Activated T-cell treated with anti-CD3 and anti-CD28 coated beads for 4 hours (primary cell): ENCODE data around the gene PTGES2.

Source experiments
- DNase-seq: peaks from one replicate; pipeline ENCODE4 v3.0.0-alpha.2; 2020

The PTGES2 gene

DNA sequence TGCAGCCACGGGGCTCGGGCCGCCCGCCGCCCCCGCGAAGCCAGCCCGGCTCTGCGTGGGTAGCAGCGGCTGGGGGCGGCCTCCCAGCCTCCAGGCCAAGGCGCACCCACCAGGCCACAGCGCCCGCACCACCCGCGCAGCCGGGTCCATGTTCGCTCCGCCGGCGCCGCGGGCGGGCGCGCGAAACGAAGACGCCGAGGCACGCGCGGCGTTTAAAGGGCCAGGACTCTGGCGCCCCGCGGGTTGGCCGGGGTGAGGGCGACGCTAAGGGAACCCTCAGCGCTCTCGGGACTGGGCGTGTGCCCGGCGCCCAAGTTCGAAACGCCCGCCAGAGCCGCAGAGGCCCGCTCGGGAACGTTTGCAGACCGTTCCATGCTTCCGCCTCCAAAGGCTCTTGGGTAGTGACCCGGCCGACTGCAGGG lies at the start of gene PTGES2:
Gene PTGES2, minus strand, starts transcription at position 162 of the 422 bp plus-strand sequence. Its CDS starts 12 bp downstream, at position 150.
- peak; percentile 71 for DNase-seq

DNA sequence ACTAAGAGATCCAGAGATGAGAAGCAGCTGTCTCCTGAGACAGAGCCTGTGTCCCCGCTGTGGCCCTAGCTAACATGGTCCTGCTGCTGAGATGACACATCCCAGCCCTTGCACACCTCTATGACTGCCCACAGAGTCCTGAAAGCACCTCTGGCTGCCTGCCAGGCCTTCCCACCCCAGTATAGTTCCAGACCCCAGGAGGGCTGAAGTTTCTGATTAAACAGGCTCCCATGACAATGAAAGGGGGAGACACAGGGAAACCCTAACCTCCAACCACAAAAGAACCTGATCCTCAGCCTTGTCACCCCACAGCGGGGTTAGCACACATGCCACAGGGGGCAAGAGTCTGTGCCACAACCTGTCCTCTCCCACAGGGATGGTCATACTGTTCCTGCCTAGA lies 48.2 kb upstream of the PTGES2 start:
- DNase-seq: no peak

DNA sequence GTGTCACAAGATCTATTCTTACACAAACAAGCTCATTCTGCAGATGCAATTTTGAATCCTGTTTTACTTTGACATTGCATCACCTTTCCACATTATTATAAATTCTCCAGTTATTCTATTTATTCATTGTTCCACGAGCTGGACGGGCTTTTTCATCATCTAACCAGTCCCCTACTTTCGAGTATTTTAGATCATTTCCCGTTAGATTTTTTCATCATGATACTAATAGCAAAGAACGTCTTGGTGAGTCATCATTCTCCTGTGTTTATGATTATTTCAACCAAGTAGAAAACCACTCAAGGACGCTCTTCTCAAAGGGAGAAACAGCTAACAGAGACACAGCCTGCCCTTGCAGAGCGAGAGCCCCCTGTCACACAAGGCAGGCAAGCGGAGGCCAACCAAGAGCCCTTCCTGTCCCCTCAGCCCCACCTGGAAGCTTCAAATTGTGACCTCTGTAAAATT lies 47.6 kb upstream of the PTGES2 start:
- no peak for DNase-seq

DNA sequence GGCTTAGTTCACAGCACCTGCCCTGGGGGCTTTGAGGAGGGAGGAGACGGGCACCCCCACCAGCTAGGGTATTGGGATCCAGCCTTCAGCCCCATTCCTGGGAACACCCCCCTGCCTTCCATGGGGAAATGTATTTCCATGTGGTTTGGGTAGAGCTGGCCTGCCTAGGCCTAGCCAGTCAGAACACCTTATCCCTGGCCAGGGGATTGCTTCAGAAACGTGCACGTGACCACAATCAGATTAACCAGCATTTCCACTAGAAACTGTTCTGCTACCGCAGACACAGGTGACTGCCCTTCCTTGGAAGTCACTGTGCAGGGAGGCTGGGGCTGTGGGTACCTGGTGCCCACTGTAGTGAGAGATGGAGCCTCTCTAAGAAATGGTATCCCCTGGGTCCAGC lies 46.5 kb upstream of the PTGES2 start:
- no peak for DNase-seq

DNA sequence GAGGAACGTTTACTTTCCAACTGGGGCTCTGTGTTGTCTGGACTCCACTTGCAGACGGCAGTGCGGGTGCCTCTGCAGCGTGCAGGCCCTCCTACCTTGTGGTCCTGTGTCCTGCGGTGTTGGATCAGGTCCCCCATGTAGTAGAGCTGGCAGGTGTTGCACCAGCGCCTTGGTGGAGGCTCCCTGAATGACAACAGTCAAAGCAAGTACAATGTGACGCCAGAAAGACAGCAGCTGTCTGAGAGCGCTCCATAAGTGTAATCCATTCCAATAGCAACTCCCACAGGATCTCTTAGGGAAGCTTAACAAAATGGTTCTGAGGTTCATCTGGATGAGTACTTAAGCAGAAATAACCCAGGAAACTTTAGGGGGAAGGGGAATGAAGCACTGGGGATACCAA lies 42.4 kb upstream of the PTGES2 start:
- DNase-seq: no peak

DNA sequence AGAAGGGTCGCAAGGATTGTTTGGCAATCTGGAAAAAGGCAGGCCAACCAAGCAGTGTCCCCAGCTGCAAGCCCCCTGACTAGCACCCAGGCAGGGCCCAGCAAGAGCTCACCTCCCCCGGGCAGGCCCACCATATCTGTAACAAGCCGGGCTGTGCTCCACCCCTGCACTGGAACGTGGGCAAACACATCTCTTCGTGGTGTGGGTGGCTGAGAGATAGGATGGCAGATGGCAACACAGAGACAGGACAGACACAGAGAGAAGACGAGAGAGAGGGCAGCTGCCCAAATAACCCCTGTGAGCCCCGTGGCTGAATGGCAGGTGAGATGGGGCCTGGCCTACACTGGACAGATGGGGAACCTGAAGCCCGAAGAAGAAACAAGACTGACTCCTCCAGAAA lies 42.0 kb upstream of the PTGES2 start:
- DNase-seq: no peak

DNA sequence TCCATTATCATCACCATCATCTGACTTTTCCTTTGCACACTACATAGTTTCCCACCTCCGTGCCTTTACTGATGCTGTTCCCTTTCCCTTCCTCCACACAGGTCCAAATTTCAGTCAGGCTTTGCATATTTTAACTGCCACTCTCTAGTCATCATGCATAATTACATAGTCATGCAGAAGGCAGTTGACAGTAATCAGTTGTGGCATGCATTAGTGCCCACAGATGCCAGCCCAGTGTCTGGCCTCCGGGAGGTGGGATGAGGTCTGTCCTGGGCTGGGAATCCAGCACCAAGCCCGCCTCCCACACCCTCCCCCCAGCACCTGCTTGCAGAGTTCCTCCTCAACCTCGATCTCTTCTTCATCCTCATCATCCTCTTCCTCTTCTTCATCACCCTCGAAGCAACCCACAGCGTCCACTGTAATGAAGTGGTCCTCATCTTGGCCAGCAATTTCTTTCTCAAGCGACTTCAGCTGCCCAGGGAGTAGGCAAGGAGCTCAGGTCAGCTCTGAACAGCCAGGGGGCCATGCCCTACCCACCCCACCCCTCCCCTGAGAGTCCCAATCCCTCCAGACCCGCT lies 41.3 kb upstream of the PTGES2 start:
- no peak for DNase-seq

DNA sequence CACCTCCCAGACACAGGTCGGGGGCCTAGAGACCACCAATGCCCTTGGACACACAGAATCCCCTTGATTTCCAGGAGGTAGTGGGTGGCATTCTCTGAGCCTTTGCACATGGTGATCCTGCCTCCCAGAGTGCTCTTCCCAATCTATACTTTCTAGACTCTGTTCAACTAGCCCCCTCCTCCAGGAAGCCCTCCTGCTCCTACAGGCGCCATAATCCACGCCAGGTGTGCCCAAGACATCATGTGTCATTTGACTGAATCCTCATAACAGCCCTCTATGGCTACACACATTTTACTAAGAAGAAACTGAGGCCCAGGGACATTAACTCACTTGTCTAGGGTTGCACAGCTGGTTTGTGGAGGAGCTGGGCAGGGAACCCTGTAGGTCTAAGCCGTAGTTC lies 39.7 kb upstream of the PTGES2 start:
- no peak for DNase-seq

DNA sequence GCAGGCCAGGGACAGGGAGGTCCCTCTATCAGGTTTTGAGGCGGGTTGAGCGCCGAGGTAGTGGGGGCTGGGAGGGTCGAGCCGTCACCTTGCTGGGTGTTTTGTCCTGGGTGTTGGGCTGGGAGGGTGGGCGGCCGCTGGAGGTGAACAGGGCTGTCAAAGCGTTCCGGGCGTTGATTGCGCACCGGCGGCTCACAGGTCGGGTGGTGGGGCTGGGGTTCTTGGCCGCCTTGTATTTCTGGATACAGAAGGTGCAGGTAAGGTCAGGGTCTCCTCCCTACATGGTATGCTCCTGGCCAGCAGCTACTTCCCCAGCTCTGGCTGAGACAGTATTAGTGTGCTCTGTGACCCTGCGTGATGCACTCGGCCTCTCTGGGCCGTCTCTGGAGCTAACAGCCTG lies 38.6 kb upstream of the PTGES2 start:
- DNase-seq: no peak

DNA sequence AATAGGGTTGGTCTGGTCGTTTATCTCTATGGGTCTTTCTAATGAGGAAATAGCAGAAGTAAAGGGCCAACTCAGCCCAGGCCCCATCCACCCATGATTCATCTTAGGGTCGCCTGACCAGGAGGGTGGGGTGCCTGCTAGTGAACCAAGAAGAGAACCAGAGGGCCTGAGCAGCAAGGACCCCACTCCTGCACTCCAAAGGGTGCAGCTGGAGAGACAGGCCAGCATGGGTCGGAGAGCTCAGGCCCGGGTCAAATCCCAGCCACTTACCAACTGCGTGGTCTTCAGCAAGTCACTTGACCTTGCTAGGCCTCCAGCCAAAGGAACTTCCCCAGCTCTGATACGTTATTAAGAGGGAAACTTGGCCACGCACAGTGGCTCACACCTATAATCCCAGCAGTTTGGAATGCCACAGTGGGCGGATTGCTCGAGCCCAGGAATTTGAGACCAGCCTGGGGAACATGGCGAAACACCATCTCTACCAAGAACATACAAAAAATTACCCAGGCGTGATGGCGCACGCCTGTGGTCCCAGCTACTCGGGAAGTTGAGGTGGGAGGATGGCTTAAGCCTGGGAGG lies 36.9 kb upstream of the PTGES2 start:
- no peak for DNase-seq

DNA sequence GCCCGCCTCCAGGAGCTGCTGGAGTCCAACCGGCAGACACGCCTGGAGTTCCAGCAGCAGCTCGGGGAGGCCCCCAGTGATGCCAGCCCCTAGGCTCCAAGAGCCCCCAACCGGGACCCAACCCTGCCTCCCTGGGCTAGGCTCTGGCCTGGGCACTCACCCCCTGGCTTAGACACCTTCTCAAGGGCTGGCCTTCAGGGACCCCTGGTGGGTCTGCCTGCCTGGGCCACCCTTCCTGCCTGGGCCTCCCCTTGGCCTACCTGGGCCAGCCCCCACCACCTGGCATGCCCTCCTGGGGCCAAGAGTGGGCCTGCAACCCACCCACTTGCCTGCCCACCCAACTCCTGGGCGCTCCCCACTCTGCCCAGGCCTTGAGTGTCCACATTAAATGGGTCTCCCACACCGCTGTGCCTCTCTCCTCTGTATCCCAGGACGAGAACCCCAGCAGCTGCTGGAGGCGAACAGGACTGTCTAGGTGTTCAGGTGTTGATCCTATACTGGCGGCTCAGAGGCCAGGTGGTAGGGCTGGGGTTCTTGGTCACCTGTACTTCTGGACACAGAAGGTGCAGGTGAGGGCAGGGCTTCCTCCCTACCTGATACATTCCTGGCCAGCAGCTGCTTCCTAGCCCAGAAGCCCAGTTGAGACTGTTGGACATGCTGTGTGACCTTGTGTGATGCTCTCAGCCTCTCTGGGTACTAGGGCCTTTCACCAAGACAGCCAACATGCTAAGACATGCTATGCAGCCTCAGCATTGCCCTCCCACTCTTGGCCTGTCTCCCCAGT lies 36.2 kb upstream of the PTGES2 start:
- DNase-seq: no peak

DNA sequence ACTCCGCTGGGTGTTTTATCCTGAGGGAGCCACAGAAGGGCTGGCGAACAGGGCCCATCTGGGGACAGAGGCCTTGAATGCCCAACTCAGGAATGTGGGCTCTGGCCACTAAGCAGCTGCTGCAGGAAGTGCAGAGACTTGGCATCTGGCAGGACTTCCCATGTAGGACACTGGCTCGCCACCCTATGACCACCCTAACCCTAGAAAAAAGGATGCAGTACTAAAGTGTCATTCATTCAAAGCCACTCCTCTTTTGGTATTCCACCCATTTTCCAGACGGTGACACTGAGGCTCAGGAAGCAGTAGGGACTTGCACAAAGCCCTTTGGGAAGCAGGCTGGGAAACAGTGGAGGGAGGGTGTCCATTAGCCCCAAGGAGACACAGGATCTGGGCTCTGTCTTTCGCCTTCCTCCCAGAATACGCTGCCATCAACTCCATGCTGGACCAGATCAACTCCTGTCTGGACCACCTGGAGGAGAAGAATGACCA lies 35.5 kb upstream of the PTGES2 start:
- no peak for DNase-seq

DNA sequence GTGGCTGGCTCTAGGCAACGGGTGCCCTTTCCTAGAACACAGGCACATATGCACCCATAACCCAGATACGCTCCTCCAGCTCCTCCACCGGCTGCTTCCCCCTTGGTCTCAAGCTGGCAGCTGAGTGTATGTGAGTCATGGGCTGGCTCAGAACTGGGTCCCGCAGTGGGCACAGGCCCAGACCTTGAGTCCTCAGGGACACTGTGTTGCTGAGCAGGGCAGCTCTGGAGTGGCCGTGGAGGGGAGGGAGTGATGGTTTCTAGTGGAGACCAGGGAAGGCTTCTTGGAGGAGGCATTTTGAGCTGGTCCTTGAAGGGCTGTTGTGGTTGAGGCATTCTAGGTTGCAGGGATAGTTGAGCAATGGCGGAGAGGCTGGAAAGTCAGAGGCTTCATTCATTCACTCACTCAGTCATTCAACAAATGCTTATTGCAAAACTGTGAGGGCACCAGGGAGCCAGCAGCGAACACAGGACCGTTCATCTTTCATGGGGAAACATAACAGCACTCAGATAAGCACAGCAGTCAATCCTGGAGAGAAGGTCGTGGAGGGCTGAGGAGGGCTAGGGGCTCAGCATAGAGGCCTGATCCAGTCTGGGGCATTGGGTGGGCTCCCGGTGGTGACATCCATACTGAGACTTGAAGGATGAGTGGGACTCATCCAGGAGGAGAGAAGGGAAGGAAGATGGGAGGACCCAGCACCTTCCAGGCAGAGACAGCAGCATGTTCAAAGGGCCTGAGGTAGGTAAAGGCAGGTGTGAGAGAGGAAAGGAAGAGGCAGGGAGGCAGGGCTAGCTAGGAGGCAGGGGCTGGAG lies 34.9 kb upstream of the PTGES2 start:
- DNase-seq: no peak

DNA sequence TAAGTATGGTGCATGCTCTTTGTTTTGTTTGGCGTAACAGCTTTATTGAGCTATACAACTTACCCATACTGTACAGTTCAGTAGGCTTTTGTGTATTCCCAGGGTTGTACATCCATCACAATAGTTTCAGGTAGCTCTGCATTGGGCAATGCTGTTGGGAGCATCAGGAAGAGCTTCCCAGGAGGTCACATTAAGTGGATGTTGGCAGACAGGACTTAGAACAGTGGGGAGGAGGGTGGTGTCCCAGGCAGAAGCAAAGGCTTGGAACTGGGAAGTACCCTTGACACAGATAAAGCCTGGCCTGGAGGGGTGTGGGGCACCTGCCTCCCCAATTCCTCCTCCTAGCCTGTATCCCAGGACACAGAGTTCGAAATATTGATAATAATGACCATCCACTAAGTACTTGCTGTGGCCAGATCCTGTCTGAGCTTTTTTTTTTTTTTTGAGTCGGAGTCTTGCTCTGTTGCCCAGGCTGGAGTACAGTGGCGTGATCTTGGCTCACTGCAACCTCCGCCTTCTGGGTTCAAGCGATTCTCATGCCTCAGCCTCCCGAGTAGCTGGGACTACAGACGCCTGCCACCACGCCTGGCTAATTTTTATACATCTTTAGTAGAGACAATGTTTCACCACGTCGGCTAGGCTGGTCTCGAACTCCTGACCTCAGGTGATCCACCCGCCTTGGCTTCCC lies 33.8 kb upstream of the PTGES2 start:
- DNase-seq: no peak

DNA sequence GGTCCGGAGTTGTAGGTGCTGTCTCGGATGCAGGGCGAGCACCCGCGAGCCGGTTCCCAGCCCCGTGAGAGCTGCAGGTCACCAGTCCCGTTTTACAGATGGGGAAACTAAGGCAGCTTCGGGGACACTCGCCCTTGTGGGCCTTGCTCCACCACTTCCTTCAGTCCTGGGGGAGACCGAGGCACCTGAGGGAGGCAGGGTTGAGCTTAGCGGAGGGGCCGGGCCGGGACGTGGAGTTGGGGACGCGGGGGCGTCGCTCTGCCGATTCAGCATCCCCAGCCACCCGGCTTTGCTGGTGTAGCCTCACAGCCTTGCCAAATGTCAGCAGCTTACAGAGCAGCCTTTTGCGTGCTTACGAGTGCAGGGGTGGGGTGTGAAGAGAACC lies 33.1 kb upstream of the PTGES2 start:
- peak; percentile 52 for DNase-seq

DNA sequence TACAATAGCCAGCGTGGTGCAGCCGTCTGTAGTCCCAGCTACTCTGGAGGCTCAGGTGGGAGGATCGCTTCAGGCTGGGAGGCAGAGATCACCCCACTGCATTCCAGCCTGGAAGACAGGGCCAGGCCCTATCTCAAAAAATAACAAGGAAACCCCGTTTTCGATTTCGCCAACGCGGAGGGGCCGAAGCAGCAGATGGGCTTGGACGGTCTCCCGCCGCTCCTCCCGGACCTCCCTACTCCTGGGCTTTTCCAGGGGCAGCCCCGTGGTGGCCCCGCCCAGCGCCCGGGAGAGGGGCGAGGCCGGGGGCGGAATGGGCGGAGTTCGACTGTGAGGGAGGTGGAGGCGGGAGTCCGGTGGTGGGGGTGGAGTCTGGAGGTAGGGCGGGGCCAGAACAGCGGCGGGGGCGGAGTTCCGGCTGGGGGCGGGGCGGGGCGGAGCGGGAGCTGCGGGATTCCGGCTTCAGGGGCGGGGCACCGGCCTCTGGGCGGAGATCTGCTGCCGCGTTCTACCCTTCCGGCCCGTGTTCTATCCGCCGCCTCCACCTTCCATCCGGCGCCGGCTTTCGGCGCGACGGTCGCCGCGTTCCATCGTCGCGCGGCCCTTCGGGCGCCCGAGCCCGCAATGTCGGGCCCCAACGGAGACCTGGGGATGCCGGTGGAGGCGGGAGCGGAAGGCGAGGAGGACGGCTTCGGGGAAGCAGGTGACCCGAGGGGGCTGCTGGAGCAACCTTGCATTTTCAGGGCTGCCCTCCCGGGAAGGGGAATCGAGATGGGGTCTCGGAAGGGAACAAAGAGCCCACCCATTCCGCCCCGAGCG lies 32.5 kb upstream of the PTGES2 start, which contains the start of gene BBLN:
Gene BBLN, plus strand, starts transcription at position 482 of the 819 bp plus-strand sequence. Its CDS starts 143 bp downstream, at position 625.
- peak; percentile 93 for DNase-seq

DNA sequence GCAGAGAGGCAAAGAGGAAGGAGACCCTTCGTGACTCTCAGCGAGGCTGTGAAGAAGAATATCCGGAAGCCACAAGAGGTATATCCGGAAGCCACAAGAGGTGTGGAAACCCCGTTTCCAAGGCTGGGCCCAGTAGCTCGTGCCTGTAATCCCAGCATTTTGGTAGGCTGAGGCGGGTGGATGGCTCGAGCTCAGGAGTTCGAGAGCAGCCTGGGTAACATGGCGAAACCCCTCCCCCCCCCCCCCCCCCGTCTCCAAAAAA lies 31.9 kb upstream of the PTGES2 start:
- no peak for DNase-seq

DNA sequence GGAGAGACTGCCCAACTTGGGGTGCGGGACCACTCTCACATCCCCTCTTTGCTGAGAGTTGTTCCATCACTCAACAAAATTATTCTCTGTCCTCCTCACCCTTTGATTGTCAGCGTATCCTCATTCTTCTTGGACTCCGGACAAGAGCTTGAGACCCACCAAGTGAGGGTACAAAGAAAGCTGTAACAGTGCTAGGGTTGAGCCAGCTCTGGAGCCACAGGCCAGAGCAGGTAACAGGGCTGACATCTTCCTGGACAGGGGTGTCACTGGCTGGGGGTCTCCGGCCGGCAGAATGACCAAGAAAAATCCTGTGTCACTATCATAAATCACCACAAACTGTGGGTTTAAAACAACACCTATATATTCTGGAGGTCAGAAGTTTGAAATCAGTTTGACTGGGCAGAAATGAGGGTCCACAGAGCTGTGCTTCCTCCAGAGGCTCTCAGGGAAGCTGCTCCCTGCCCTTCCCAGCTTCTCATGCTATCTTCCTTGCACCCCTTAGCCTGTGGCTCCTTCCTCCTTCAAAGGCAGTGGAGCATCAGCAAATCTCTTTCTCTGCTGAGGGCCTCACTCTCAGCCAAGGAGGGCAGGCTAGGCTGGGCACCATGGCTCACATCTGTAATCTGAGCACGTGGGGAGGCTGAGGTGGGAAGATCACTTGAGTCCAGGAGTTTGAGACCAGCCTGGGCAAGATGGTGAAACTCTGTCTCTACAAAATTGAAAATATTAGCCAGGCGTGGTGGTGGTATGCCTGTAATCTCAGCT lies 28.4 kb upstream of the PTGES2 start:
- no peak for DNase-seq

DNA sequence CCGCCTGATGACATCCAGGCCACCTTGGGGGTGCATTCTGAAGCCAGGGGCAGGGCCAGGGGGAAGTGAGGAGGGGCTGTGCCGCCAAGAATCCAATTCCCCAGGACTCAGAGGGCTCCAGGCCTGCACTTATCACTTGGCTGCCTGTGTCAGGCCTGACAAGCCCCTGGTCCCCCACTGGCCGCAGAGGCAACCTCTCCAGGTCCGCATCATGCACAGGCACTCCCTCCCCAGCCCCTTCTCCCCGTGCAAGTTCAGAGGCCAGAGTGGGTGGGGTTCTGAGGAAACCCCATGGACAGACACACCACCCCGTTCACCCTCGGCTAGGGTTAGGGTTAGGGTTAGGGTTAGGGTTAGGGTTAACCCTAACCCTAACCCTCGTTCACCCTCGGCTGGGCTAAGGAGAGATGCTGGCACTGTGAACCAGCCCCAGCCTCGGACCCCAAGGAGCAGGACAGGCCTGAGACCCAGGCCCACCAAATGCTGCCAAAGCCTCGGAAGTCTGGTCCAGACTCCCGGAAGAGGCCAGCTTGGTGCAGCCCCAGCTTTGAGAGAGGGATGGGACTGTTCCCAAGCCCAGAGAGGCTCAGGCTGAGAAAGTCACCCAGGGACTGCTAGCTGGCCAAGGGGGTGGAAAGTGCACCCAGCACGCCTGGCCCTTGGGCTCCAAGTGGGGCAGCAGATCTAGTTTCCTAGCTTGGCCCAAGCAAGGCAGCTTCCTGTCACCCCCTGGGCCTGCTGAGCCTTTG lies 26.6 kb upstream of the PTGES2 start:
- DNase-seq: no peak
